ENCODE measurements around the gene TMC4.

DNA sequence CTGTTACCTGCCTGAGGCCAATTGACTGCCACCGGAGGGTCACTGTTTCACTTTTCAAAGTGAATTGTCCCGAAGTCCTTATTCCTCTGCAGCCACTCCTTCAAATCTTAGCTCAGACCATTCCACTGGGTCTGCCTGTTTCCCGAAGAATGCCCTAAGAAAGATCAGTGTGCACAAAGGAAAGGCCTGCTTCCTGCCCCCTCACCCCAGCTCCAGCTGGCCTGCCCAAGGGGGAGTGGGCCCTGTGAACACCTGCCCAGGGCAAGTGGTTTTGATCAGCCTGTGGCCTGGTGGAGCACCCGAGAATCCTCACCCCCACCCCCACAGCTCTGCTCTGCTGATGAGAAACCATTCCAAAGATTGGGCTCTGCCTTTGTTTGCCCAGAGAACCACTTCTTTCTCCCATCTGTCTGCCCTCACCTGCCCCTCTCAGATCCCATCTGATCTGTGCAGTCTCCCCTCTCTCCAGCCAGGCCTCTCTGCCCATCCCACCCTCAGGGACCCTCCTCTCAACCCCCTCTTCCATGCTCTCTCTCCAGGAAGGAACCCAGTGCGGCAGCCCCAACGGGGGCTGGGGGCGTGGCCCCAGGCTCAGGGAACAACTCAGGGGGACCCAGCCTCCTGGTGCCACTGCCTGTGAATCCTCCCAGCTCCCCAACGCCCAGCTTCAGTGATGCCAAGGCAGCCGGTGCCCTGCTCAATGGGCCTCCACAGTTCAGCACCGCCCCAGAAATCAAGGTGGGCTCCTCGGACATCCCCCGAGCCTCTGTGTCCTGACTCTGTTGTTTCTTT, 23.7 kb downstream of the TMC4 start:
- TF ChIP-seq, protein P1, sequence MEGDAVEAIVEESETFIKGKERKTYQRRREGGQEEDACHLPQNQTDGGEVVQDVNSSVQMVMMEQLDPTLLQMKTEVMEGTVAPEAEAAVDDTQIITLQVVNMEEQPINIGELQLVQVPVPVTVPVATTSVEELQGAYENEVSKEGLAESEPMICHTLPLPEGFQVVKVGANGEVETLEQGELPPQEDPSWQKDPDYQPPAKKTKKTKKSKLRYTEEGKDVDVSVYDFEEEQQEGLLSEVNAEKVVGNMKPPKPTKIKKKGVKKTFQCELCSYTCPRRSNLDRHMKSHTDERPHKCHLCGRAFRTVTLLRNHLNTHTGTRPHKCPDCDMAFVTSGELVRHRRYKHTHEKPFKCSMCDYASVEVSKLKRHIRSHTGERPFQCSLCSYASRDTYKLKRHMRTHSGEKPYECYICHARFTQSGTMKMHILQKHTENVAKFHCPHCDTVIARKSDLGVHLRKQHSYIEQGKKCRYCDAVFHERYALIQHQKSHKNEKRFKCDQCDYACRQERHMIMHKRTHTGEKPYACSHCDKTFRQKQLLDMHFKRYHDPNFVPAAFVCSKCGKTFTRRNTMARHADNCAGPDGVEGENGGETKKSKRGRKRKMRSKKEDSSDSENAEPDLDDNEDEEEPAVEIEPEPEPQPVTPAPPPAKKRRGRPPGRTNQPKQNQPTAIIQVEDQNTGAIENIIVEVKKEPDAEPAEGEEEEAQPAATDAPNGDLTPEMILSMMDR (IDR thresholded peaks at IDR 0.05), result no peak
- TF ChIP-seq POLR2A (IDR thresholded peaks at IDR 0.05), result no peak

Measured in adrenal gland (tissue), 5 donors.